ENCODE measurements around the gene FRMD1.

DNA sequence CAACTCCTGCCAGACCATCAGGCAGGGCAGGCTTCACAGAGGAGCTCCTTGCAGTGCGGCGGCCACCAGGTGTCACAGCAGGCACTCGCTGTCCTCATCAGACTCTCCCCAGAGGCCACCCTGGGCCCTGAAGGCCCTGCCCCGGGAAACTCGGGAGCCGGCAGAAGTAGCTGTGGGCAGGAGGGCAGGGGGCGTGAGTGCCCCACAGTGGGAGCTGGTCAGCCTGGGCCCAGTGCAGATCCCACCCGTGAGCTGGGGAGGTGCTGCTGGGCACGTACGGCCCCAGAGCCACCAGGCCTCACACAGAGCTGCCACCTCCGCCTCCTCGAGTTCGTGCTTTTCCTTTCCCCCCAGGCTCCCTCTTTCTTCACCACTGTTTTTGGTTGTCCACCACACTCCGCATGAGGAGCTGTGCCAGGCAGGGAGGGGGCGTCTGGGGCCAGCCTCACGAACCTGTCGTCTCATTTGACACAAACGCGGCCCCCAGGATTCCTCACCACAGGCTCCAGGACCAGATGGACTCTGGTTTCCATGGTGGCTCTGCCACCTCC lies 33.8 kb downstream of the FRMD1 start:
- TF ChIP-seq POLR2A (IDR thresholded peaks at IDR 0.05; ENCODE audit: low read depth, low read length): no peak
- no peak for TF ChIP-seq POLR2AphosphoS5 (IDR thresholded peaks at IDR 0.05; ENCODE audit: low read depth, low read length)
